Duodenal mucosa (tissue), 2 donors: Measurements from ENCODE around the gene INHA.

ENCODE experiments used
- H3K27ac ChIP-seq: one replicate; pipeline ENCODE4 v1.7.0; 2013; ENCODE audit warnings: low read depth, low read length
- H3K27me3 ChIP-seq, 2 donors: one replicate each; pipeline ENCODE4 v1.7.0; 2013; ENCODE audit warnings: low read length in 2 of 2, control low read depth in 1 of 2; ENCODE audit not compliant: insufficient read depth in 2 of 2, control insufficient read depth in 1 of 2
- H3K36me3 ChIP-seq, 2 donors: one replicate each; pipeline ENCODE4 v1.7.0; 2013; ENCODE audit warnings: low read length in 2 of 2, control low read depth in 1 of 2; ENCODE audit not compliant: insufficient read depth in 2 of 2, control insufficient read depth in 1 of 2
- H3K4me1 ChIP-seq, 2 donors: one replicate each; pipeline ENCODE4 v1.7.0; 2013; ENCODE audit warnings: low read length in 2 of 2, control low read depth in 1 of 2; ENCODE audit not compliant: insufficient read depth in 2 of 2, control insufficient read depth in 1 of 2
- H3K4me3 ChIP-seq, 2 donors: one replicate each; pipeline ENCODE4 v1.7.0; 2013; ENCODE audit warnings: low read length in 2 of 2, low read depth in 1 of 2
- H3K9ac ChIP-seq, 2 donors: one replicate each; pipeline ENCODE4 v1.7.0; 2013; ENCODE audit warnings: low read length in 2 of 2, low read depth in 1 of 2
- H3K9me3 ChIP-seq, 2 donors: one replicate each; pipeline ENCODE4 v1.7.0; 2013; ENCODE audit warnings: low read length in 2 of 2, control low read depth in 1 of 2; ENCODE audit not compliant: control insufficient read depth in 1 of 2

The INHA gene

DNA sequence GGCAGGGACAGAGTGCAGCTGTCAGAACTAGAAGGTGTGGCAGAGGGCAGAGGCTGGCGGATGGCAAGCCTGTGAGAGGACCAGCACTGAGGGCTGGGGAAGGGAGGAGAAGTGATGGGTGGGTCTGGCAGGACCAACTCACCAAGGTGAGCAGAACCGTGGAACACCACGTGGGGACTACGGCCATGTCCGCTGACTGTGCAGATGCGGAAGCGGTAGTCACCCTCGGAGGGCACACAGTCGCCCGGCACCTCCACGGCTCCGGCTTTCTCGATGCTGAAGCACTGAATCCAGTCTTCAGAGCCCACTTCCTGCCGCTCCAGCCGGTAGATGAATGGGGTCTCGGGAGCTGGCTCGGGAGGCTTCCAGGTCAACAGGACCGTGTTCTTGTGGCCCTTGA, 5.0 kb upstream of the INHA start:
- Histone ChIP-seq H3K9me3 (no peaks in the 10 kb centered on the region), H3K4me1 (peaks cover 4 to 6% of the 10 kb centered on the region in 2 donors), H3K27ac (no peak overlapping the region), H3K9ac (no peak overlapping the region), H3K36me3 (no peaks in the 10 kb centered on the region), H3K27me3 (peaks cover 1 to 8% of the 10 kb centered on the region in 2 donors), H3K4me3 (no peak overlapping the region)

DNA sequence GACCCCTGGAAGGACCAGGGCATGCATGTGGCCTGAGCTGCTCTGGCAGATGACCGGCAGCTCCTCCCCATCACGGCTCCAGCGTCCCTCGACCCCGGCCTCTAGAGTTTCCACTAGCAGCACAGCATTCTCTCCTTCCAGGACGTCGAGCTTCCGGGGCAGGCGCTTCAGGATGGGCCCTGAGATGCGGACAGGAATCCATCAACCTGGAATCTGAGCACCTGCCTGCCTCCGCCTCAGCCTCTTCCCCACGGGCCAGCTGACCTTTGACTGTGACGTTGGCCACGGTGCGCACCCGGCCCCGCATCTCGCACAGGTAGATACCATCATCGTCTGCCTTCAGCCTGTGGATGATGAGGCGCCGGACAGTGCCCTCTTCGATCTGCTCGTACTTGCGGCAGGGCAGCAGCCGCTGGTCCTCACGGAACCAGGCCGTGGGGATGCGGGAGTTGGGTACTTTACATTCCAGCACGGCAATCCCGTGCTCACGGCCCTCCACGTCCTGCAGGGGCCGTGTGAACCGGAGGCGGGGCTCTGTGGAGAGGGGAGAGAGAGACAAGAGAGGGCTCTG, 4.2 kb upstream of the INHA start:
- no peaks in the 10 kb centered on the region for H3K9me3 ChIP-seq
- no peak overlapping the region for H3K4me3 ChIP-seq
- H3K27me3 ChIP-seq, result peaks cover 3 to 11% of the 10 kb centered on the region in 2 donors
- H3K27ac ChIP-seq, result no peak overlapping the region
- H3K4me1 ChIP-seq, result peaks cover 4 to 6% of the 10 kb centered on the region in 2 donors
- H3K36me3 ChIP-seq, result no peaks in the 10 kb centered on the region
- no peak overlapping the region for H3K9ac ChIP-seq

DNA sequence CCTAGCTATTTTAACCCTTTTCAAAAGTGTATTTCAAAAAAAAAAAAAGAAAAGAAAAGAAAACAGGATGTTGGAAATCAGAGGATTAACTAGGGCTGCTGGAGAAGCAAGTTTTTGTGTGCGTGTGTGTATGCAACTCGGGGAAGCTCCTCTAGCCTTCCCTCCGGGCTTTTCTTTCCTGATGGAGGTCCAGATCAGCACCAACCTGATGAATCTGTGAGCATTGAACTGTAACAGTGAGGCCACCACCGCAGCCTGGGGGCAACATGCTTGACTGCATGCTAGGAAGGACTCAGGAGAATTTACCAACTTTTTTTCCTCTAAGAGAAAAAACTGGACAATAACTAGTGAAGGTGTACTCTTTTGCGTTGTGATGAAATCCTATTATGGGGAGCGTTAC, 3.1 kb upstream of the INHA start:
- no peak overlapping the region for H3K4me3 ChIP-seq
- H3K27ac ChIP-seq, result no peak overlapping the region
- no peak overlapping the region for H3K9ac ChIP-seq
- H3K27me3 ChIP-seq, result peaks cover 3 to 11% of the 10 kb centered on the region in 2 donors
- H3K36me3 ChIP-seq, result no peaks in the 10 kb centered on the region
- H3K9me3 ChIP-seq, result no peaks in the 10 kb centered on the region
- peaks cover 4 to 6% of the 10 kb centered on the region in 2 donors for H3K4me1 ChIP-seq

DNA sequence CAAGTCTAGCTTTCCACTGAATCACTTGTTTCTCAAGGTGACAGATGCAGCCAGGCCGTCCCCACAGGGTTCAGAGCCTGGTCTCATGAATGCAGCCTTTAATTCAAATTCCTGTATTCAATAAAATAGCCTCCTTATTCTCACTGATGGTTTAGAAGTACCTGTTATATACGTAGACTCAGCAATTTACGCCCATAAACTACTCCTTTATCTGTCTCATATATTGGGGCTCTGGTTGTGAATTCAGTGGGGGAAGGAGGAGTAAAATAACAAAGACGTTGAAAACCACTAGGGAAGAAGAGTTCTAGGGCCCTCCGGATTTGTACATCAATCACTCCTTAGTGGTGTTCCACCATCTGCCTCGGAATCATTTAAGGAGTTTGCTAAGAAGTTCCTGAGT, 2.5 kb upstream of the INHA start:
- Histone ChIP-seq H3K9ac (no peak overlapping the region), H3K36me3 (no peaks in the 10 kb centered on the region), H3K27me3 (peaks cover 3 to 11% of the 10 kb centered on the region in 2 donors), H3K4me3 (no peak overlapping the region), H3K9me3 (no peaks in the 10 kb centered on the region), H3K4me1 (peaks cover 4 to 6% of the 10 kb centered on the region in 2 donors), H3K27ac (no peak overlapping the region)

DNA sequence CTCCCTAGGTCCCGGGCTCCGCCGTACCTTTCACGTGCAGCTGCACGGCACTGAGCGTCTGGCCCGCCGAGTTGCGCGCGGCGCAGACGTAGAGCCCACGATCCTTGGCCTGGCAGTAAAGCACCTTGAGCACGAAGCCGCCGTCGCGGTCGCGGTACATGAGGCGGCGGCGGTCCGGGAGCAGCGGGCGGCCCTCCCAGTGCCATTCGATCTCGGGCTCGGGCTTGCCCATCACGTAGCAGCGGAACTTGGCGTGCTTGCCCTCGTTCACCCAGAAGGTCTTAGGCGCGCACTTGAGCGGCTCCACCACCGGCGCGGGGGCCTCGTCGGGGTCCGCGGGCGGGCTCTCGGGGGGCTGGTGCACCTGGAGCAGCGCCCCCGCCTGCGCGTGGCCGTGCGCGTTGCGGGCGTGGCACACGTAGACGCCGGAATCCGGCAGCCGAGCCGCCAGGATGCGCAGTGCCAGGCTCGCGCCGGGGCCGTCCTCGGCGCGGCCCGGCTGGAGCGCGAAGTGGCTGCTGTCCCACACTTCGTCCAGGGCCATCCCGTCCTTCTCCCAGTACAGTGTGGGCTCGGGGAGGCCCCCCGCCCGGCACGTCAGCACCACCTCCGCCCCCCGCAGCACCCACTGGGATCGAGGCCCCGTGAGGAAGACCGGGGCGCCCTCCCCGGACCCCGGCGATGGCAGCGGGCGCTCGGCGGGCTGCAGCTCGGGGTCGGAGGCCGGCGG, 1.8 kb upstream of the INHA start:
- no peak overlapping the region for H3K9ac ChIP-seq
- no peaks in the 10 kb centered on the region for H3K36me3 ChIP-seq
- H3K27me3 ChIP-seq, result peaks cover 8 to 12% of the 10 kb centered on the region in 2 donors
- peak overlapping the region; percentile 55 to 61 for H3K4me3 ChIP-seq
- no peaks in the 10 kb centered on the region for H3K9me3 ChIP-seq
- no peak overlapping the region for H3K27ac ChIP-seq
- peaks cover 4 to 6% of the 10 kb centered on the region in 2 donors for H3K4me1 ChIP-seq

DNA sequence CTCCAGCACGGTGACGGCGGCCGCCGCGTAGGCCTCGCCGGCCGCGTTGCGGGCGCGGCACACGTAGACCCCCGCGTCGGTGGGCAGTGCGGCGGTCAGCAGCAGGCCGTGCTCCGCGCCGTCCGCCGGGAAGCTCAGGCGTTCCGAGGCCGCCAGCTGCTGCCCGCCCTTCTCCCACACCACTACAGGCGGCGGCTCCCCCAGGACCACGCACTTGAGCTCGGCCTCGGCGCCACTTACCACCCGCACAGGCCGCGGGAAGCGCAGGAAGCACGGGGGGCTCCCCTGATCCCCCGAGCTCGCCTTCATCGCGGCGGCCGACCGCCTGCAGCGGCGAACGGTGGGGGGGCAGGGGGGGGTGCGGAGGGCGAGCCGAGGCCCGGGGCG, 1.2 kb upstream of the INHA start:
- H3K27me3 ChIP-seq, result peaks cover 8 to 17% of the 10 kb centered on the region in 2 donors
- H3K36me3 ChIP-seq, result no peaks in the 10 kb centered on the region
- no peak overlapping the region for H3K27ac ChIP-seq
- H3K4me3 ChIP-seq, result peak overlapping the region; percentile 55 to 61
- H3K9ac ChIP-seq, result peak overlapping the region in 1 of 2 donors; percentile 47
- peaks cover under 1 to 1% of the 10 kb centered on the region in 2 donors for H3K4me1 ChIP-seq
- H3K9me3 ChIP-seq, result no peaks in the 10 kb centered on the region

DNA sequence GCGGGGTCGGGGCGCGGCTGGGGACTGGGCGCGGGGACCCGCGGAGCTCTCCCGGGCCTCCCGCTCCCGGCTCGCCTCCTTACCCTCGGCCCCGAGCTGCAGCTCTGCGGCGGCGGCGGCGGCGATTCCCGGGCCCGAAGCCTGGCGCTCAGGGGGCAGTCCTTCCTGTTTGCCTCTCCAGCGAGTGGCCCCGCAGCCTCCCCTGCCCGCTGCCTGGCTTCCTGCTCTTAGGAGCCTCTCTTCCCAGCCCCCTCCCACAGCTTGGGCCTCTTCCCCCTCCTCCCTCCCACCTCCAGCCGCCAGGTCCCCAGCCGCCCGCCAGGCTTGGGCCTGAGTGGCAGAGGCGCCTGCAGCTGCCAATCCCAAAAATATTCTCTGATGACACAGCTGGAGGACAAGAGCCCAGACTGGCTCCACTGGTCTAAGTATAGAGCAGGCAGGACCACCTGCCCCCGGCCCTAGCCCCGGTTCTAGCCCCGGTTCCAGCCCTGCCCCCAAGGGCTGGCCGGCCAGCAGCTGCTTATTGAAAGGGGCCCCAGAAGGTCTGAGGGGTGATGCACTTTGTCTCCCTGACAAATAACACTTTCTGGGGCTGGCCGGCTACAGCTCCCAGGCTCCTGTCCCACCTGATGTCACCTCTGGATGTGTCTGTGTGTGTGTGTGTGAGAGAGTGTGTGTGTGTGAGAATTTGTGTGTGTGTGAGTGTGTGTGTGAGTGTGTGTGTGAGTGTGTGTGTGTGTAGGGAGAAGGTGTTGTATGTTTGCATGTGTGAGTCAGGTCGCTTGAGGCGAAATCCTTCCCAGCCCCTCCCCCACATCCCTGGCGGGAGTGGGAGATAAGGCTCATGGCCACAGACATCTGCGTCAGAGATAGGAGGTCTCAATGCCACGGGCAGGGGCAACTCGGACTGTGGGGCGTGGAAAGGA, 536 bp upstream of the INHA start, which contains the start of gene OBSL1:
OBSL1 (minus strand) TSS at position 229 of the 926 bp plus-strand sequence. CDS start 307 bp downstream, outside the sequence.
- H3K27me3 ChIP-seq, result peaks cover 10 to 24% of the 10 kb centered on the region in 2 donors
- peak within 1 kb of the TSS; percentile 55 to 61 for H3K4me3 ChIP-seq
- H3K4me1 ChIP-seq, result no peaks in the 10 kb centered on the region
- H3K9me3 ChIP-seq, result no peaks in the 10 kb centered on the region
- no peak within 1 kb of the TSS for H3K27ac ChIP-seq
- H3K9ac ChIP-seq, result peak within 1 kb of the TSS in 1 of 2 donors; percentile 47
- H3K36me3 ChIP-seq, result no peaks in the 10 kb centered on the region

DNA sequence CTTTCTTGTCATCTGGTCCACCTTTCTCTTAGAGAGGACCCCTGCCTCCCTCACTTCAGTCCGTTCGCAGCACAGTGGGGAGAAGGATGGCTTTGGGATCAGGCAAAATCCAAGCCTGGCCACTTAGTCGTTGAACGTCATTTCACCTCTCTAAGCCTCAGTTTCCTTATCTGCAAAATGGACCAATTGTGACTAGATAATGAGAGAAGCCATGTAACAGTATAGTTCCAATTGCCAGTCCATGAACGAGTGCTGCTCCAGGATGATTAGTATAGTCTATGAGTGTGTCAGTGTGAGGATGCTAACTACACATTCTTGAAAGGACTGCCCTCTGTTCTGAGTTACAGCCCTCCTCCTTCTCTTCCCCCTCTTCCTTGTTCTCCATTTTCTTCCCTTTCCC, 1.1 kb downstream of the INHA start:
- Histone ChIP-seq H3K9me3 (no peaks in the 10 kb centered on the region), H3K4me3 (no peak overlapping the region), H3K9ac (no peak overlapping the region), H3K27ac (no peak overlapping the region), H3K27me3 (peaks cover 16 to 32% of the 10 kb centered on the region in 2 donors), H3K36me3 (no peaks in the 10 kb centered on the region), H3K4me1 (no peaks in the 10 kb centered on the region)

DNA sequence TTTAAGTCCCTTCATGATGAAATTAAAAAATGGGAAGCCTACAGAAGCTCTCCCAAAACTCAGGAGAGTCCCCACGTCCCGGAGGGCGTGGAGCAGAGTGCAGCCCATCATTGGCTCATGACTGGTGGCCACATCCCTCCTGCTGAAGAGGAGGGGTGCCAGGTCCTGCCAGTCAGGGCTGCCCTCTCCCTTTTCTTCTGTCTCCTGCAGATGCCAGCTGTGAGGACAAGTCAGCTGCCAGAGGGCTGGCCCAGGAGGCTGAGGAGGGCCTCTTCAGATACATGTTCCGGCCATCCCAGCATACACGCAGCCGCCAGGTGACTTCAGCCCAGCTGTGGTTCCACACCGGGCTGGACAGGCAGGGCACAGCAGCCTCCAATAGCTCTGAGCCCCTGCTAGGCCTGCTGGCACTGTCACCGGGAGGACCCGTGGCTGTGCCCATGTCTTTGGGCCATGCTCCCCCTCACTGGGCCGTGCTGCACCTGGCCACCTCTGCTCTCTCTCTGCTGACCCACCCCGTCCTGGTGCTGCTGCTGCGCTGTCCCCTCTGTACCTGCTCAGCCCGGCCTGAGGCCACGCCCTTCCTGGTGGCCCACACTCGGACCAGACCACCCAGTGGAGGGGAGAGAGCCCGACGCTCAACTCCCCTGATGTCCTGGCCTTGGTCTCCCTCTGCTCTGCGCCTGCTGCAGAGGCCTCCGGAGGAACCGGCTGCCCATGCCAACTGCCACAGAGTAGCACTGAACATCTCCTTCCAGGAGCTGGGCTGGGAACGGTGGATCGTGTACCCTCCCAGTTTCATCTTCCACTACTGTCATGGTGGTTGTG, 2.6 kb downstream of the INHA start:
- Histone ChIP-seq H3K4me1 (no peaks in the 10 kb centered on the region), H3K4me3 (no peak overlapping the region), H3K9ac (no peak overlapping the region), H3K36me3 (no peaks in the 10 kb centered on the region), H3K27me3 (peaks cover 16 to 32% of the 10 kb centered on the region in 2 donors), H3K27ac (no peak overlapping the region), H3K9me3 (no peaks in the 10 kb centered on the region)
